ENCODE results near the gene EVI5. TPM values are rescaled to one million over a fixed set of nuclear protein-coding genes. Genes with fewer than 3 reads are reported as not detected.

The EVI5 gene
- total and polyA plus RNA-seq, 10 of the 15 experiments (the other 5 are each of a cell fraction or from before 2014, with no cell fraction given): 0.27 to 6.8 (median 1.7) TPM

GRCh38 chr1:92487078-92487605 is 297.8 kb downstream of the EVI5 start:
- H3K4me2 ChIP-seq (ENCODE audit: control insufficient read depth, insufficient read depth): peak overlapping the region; percentile 77
- no peaks in the 10 kb centered on the region for H3K36me3 ChIP-seq (ENCODE audit: control insufficient read depth in 2 of 2, insufficient read depth in 2 of 2, low read length in 1 of 2)
- in situ Hi-C loops (cut with MboI): no loop called here
- no peaks in the 10 kb centered on the region for H4K20me1 ChIP-seq (ENCODE audit: control insufficient read depth, insufficient read depth)
- H3K9ac ChIP-seq (ENCODE audit: control insufficient read depth, insufficient read depth, low read length): no peak overlapping the region; the same call in 1 of the 2 replicates
- FAIRE-seq: no peak
- no TSS peak for BruUV-seq (replicated peaks)
- intact Hi-C loops (cut with micrococcal nuclease; ENCODE audit: unreplicated experiment): loop anchor here (2.0 to 5.0 kb wide), 2 partner anchors 16 to 110 kb away; no protein-coding TSS in a partner anchor
- ChIA-PET RAD21 (ENCODE audit: unreplicated experiment) (interaction anchor here (0.9 to 9.0 kb wide), 15 partner anchors 9 to 177 kb away, joined by 3 to 138 read pairs (median 9); no protein-coding TSS in a partner anchor), SMC1A (ENCODE audit: uncharacterized antibody, unreplicated experiment) (interaction anchor here (0.8 to 8.6 kb wide), 19 partner anchors 9 to 177 kb away, joined by 3 to 100 read pairs (median 5); no protein-coding TSS in a partner anchor), POLR2A (interaction anchor here (0.6 to 8.7 kb wide), 15 partner anchors 8 to 1214 kb away, joined by 3 to 77 read pairs (median 5); no protein-coding TSS in a partner anchor), CTCF (interaction anchor here (0.7 to 10.1 kb wide), 16 partner anchors 8 to 179 kb away, joined by 3 to 60 read pairs (median 6); no protein-coding TSS in a partner anchor)
- no peaks in the 10 kb centered on the region for H3K27me3 ChIP-seq (replicated peaks in 1 of 2; ENCODE audit: control insufficient read depth in 2 of 2, insufficient read depth in 2 of 2, low read length in 1 of 2)
- no peak for DNase-seq (ENCODE audit: low read depth, low spot score)
- H3K4me3 ChIP-seq: peak overlapping the region; percentile 67; the same call in 1 of the 2 replicates
- H3K27ac ChIP-seq (ENCODE audit: control insufficient read depth, insufficient read depth): no peak overlapping the region
- peaks cover 6% of the 10 kb centered on the region for H3K4me1 ChIP-seq (ENCODE audit: control insufficient read depth, insufficient read depth, low read length)
- no peaks in the 10 kb centered on the region for H3K79me2 ChIP-seq (ENCODE audit: control insufficient read depth, insufficient read depth, low read length)
- peak overlapping the region; percentile 28; the same call in 1 of the 2 replicates for H2AFZ ChIP-seq (ENCODE audit: control insufficient read depth, low read depth, low read length)
- no peak for ATAC-seq
- WGBS (ENCODE audit: insufficient coverage, insufficient replicate concordance, low lambda C conversion rate, missing lambda C conversion rate): 47% methylated on average over 7 of the region's 7 CpGs
- TF ChIP-seq STAT1 (conservative IDR thresholded peaks at IDR 0.05) (no peak), ATF7 (IDR thresholded peaks at IDR 0.05; ENCODE audit: low read depth) (peak; percentile 51; the same call in 1 of the 2 replicates), DPF2 (IDR thresholded peaks at IDR 0.05) (0 out of 2 replicates have a peak, but pooled peaks have one; percentile 4), MEF2B (IDR thresholded peaks at IDR 0.05; ENCODE audit: partially characterized antibody, poor library complexity, severe bottlenecking) (peak; percentile 5)
- no peaks in the 10 kb centered on the region for H3K9me3 ChIP-seq (replicated peaks; ENCODE audit: control insufficient read depth, insufficient read depth, low read length)
